IMR-90 (cell line): Measurements from ENCODE around the gene MOSPD3. TPM values are rescaled to one million over a fixed set of nuclear protein-coding genes. Genes with fewer than 3 reads are reported as not detected.

Source experiments
- ATAC-seq: fragments of 200-7000 bp; cut with Tn5 transposase; 2 replicates; pipeline ENCODE4 v1.9.1; 2020; ENCODE audit warnings: low read depth, mild to moderate bottlenecking, moderate library complexity
- BruUV-seq: library from RNA; stranded (reverse); fragments of 400-500 nt; replicated peaks from 2 replicates; lab custom pipeline; 2021; lab: Mats Ljungman, UMichigan
- CTCF ChIA-PET: fragments of 300-600 bp; formaldehyde crosslinking; extraction: SDS; loops from one replicate; lab custom pipeline; 2021; ENCODE audit warnings: antibody characterized with exemption; lab: Yijun Ruan, JAX
- POLR2A ChIA-PET: fragments of 300-600 bp; sonication (Branson Sonifier 250); formaldehyde crosslinking; loops from one replicate; lab custom pipeline; 2022; ENCODE audit warnings: antibody characterized with exemption; ENCODE audit not compliant: unreplicated experiment; lab: Charles Lee
- DNase-seq: peaks from one replicate; pipeline ENCODE4 v3.0.0; 2013
- H2AFZ ChIP-seq: replicated peaks from 2 replicates; pipeline ENCODE3; 2013; ENCODE audit warnings: low read length, mild to moderate bottlenecking; ENCODE audit not compliant: poor library complexity
- H2AK5ac ChIP-seq: 2 replicates; pipeline ENCODE4 v1.6.1; 2013; ENCODE audit warnings: low read depth, low read length, inconsistent platforms
- H2AK9ac ChIP-seq: replicated peaks from 2 replicates; pipeline ENCODE3; 2013; ENCODE audit warnings: mild to moderate bottlenecking, low read depth, low read length, moderate library complexity; ENCODE audit not compliant: poor library complexity
- H2BK120ac ChIP-seq: 2 replicates; pipeline ENCODE4 v1.6.1; 2013; ENCODE audit warnings: low read depth, low read length, inconsistent platforms
- H2BK15ac ChIP-seq: 3 replicates; pipeline ENCODE4 v1.6.1; 2013; ENCODE audit warnings: low read depth, low read length, inconsistent platforms
- H2BK20ac ChIP-seq: 2 replicates; pipeline ENCODE4 v1.6.1; 2013; ENCODE audit warnings: low read depth, mild to moderate bottlenecking, inconsistent platforms, low read length, moderate library complexity
- H2BK5ac ChIP-seq: 2 replicates; pipeline ENCODE4 v1.6.1; 2013; ENCODE audit warnings: mild to moderate bottlenecking, low read depth, low read length, inconsistent platforms; ENCODE audit not compliant: poor library complexity, severe bottlenecking
- H3K14ac ChIP-seq: replicated peaks from 2 replicates; pipeline ENCODE4 v1.6.1; 2013; ENCODE audit warnings: low read depth, low read length, inconsistent platforms
- H3K18ac ChIP-seq: 2 replicates; pipeline ENCODE4 v1.6.1; 2013; ENCODE audit warnings: low read depth, low read length, control low read depth
- H3K23ac ChIP-seq: 2 replicates; pipeline ENCODE4 v1.6.1; 2013; ENCODE audit warnings: low read depth, low read length, inconsistent platforms
- H3K27ac ChIP-seq: 2 replicates; pipeline ENCODE4 v1.5.1; 2013; ENCODE audit warnings: mild to moderate bottlenecking, control low read depth, low read length; ENCODE audit not compliant: insufficient read depth
- H3K27me3 ChIP-seq: 2 replicates; pipeline ENCODE4 v1.6.1; 2013; ENCODE audit warnings: low read length; ENCODE audit not compliant: control insufficient read depth, insufficient read depth
- H3K36me3 ChIP-seq: 2 replicates; pipeline ENCODE4 v1.6.1; 2013; ENCODE audit warnings: low read length, mixed read lengths; ENCODE audit not compliant: control insufficient read depth, insufficient read depth
- H3K4ac ChIP-seq: 2 replicates; pipeline ENCODE4 v1.6.1; 2013; ENCODE audit warnings: low read depth, low read length, inconsistent platforms
- H3K4me1 ChIP-seq: 2 replicates; pipeline ENCODE4 v1.6.1; 2013; ENCODE audit warnings: low read length, mixed read lengths; ENCODE audit not compliant: control insufficient read depth, insufficient read depth
- H3K4me2 ChIP-seq: 2 replicates; pipeline ENCODE4 v1.6.1; 2013; ENCODE audit warnings: low read depth, mild to moderate bottlenecking, control low read depth, low read length, moderate library complexity
- H3K4me3 ChIP-seq: 2 replicates; pipeline ENCODE4 v1.5.1; 2013; ENCODE audit warnings: low read depth, mild to moderate bottlenecking, control low read depth, low read length, moderate library complexity; ENCODE audit not compliant: insufficient read depth
- H3K56ac ChIP-seq: 2 replicates; pipeline ENCODE4 v1.6.1; 2013; ENCODE audit warnings: low read length, inconsistent platforms; ENCODE audit not compliant: insufficient read depth; ENCODE audit errors: extremely low read depth
- H3K79me1 ChIP-seq, 2 experiments: 2 replicates each; pipeline ENCODE4 v1.6.1; 2013; ENCODE audit warnings: low read length in 2 of 2, inconsistent platforms in 1 of 2, low read depth in 1 of 2
- H3K9ac ChIP-seq: 2 replicates; pipeline ENCODE4 v1.6.1; 2013; ENCODE audit warnings: low read depth, low read length, control low read depth
- H3K9me1 ChIP-seq: 2 replicates; pipeline ENCODE4 v1.6.1; 2013; ENCODE audit warnings: low read length, inconsistent platforms; ENCODE audit not compliant: insufficient read depth
- H3K9me3 ChIP-seq: 2 replicates; pipeline ENCODE4 v1.6.1; 2013; ENCODE audit warnings: low read length; ENCODE audit not compliant: control insufficient read depth, insufficient read depth
- H4K20me1 ChIP-seq: 2 replicates; pipeline ENCODE4 v1.6.1; 2013; ENCODE audit warnings: low read length, inconsistent platforms; ENCODE audit not compliant: insufficient read depth
- H4K5ac ChIP-seq: 2 replicates; pipeline ENCODE4 v1.6.1; 2013; ENCODE audit warnings: mild to moderate bottlenecking, low read depth, low read length, control low read depth
- H4K8ac ChIP-seq, 2 experiments: 2 replicates each; pipeline ENCODE4 v1.6.1; 2013; ENCODE audit warnings: low read depth in 2 of 2, low read length in 2 of 2, control low read depth in 1 of 2, inconsistent platforms in 1 of 2
- H4K91ac ChIP-seq: 2 replicates; pipeline ENCODE4 v1.6.1; 2013; ENCODE audit warnings: low read depth, low read length, inconsistent platforms; ENCODE audit not compliant: insufficient read depth
- CTCF ChIP-seq: conservative IDR thresholded peaks from 2 replicates; pipeline ENCODE4 v1.5.1; 2012; ENCODE audit warnings: mild to moderate bottlenecking, low read depth, low read length, improper control_type of control experiment
- MAFK ChIP-seq: IDR thresholded peaks from 2 replicates; pipeline ENCODE4 v1.6.1; 2012; ENCODE audit warnings: low read depth, low read length, improper control_type of control experiment
- WGBS, 2 experiments: methylation state at CpG; one replicate each; pipeline versions ENCODE4 v1.1.5 to v1.1.7; 2013; ENCODE audit warnings: missing lambda C conversion rate in 2 of 2; ENCODE audit not compliant: insufficient read length in 1 of 2; ENCODE audit errors: extremely low coverage in 2 of 2; 5-methylcytosine and 5-hydroxymethylcytosine counted together
- dilution Hi-C: fragments of 300-500 bp; cut with HindIII; formaldehyde crosslinking; loops from one replicate; pipeline ENCODE4 v1.14.3; 2018; ENCODE audit warnings: low sequenced_read_pairs; ENCODE audit not compliant: unreplicated experiment
- in situ Hi-C: fragments of 300-500 bp; cut with MboI; formaldehyde crosslinking; loops from 3 replicates; pipeline ENCODE4 v1.14.3; 2019; ENCODE audit warnings: low sequenced_read_pairs, inconsistent platforms, mixed read lengths
- intact Hi-C: fragments of 100-400 bp; cut with micrococcal nuclease; formaldehyde crosslinking; loops from 2 replicates; pipeline ENCODE4 v1.10.0; 2022
- polyA plus RNA-seq, 3 experiments: library from polyadenylated mRNA; depleted of rRNA; stranded (reverse); fragments of >200 nt; gene quantifications; 2 replicates each; pipeline ENCODE4 v1.2.3, GENCODE V29; 2012; ENCODE audit warnings: low replicate concordance in 1 of 3
- total RNA-seq: library from RNA; depleted of rRNA; stranded (reverse); fragments of >200 nt; gene quantifications from 2 replicates; pipeline ENCODE4 v1.2.3, GENCODE V29; 2012
- TF ChIP-seq, protein P1 (sequence below): fragments of 150-350 bp; IDR thresholded peaks from 2 replicates; pipeline ENCODE4 v1.6.1; 2017; ENCODE audit warnings: mild to moderate bottlenecking, antibody characterized with exemption, low read length, low read depth

MOSPD3 gene
- total and polyA plus RNA-seq, 2 of the 4 experiments (the other 2 are of a cell fraction): 2.3 to 30.0 TPM

DNA sequence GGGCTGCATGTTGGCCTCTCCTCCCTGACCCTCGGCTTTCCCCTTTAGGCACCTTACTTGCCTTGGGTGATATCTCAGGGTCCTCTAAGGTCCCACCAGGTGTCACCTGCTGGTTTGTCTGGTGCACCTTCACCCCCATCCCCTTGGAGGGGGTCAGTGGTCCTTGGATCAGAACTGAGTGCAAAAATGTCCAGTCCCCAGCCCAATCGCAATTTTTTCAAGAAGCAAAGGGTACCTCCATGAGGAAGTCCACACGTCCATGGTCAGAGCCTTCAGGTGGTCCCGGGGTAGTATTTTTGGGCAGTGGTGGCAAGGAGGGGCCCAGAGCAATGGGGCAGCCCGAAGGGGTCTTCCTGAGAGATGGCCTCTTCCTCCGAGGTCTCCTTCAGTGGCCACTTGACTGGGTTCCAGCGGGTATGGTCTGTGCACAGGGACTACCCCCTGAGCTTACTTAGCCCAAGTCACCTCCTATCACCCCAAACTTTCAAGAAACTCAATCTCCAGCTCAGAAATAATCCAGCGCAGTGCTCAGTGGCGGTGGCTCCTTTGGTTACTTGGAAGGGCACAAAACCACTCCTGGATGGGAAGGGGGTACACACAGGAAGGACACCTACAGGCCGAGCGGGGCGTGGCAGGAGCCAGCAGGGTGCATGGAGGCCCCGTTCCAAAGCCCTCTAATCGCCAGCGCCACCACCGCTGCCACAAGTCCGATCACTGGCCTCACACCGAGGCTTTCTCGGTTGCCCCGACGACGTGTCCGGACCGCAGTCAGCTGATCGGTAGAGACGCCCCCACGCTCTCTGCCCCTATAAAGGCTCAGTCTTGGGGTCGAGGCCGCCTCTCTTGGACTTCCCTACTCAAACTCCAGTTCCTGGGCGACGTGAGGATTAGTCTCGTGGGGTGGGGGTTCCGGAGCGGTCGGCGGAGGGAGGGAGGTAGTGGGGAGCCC, 43.2 kb upstream of the MOSPD3 start:
- no peak overlapping the region for H3K4me2 ChIP-seq

More for the DNA sequence above, 43.2 kb upstream of the MOSPD3 start:
- TF ChIP-seq CTCF: peak; percentile 24; the same call in 1 of the 2 replicates
- no peak for TF ChIP-seq MAFK
- TF ChIP-seq, protein P1, sequence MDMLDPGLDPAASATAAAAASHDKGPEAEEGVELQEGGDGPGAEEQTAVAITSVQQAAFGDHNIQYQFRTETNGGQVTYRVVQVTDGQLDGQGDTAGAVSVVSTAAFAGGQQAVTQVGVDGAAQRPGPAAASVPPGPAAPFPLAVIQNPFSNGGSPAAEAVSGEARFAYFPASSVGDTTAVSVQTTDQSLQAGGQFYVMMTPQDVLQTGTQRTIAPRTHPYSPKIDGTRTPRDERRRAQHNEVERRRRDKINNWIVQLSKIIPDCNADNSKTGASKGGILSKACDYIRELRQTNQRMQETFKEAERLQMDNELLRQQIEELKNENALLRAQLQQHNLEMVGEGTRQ: peak; percentile 35
- H4K20me1 ChIP-seq: no peaks in the 10 kb centered on the region
- H4K8ac ChIP-seq: peak overlapping the region in 1 of 2 experiments; percentile 10; a peak in 1 of 4 replicates
- H3K27ac ChIP-seq: no peak overlapping the region
- H3K4me3 ChIP-seq: no peak overlapping the region
- WGBS, 2 experiments: 49% methylated on average over 10 of the region's 36 CpGs; no CpG with 5 or more reads in 1 of the 2 experiments
- DNase-seq (no peak), ATAC-seq (peak; percentile 38)
- no peak overlapping the region for H2BK120ac ChIP-seq
- no peak overlapping the region for H4K5ac ChIP-seq
- peaks cover 5% of the 10 kb centered on the region; the same call in 1 of the 2 replicates for H3K36me3 ChIP-seq
- in situ Hi-C loops (loop anchor here (5.0 kb wide), 1 partner anchor 98 kb away; no protein-coding TSS in a partner anchor), dilution Hi-C loops (no loop called here), intact Hi-C loops (no loop called here)
- ChIA-PET POLR2A (interaction anchor here (0.5 kb wide), 1 partner anchor 108 kb away, joined by 6 read pairs; no protein-coding TSS in a partner anchor), CTCF (no interaction called here)
- H3K14ac ChIP-seq: no peak overlapping the region
- H3K4me1 ChIP-seq: peaks cover 2% of the 10 kb centered on the region; the same call in 1 of the 2 replicates
- no peaks in the 10 kb centered on the region for H3K9me3 ChIP-seq
- H4K91ac ChIP-seq: no peak overlapping the region
- no peak overlapping the region for H3K23ac ChIP-seq
- no peak overlapping the region for H3K9ac ChIP-seq
- no peaks in the 10 kb centered on the region for H3K79me1 ChIP-seq
- BruUV-seq: no TSS peak
- peak overlapping the region; percentile 82 for H2AFZ ChIP-seq
- peaks cover 3% of the 10 kb centered on the region; the same call in 1 of the 2 replicates for H3K27me3 ChIP-seq
- no peak overlapping the region for H2BK15ac ChIP-seq
- no peak overlapping the region for H3K4ac ChIP-seq
- H2AK5ac ChIP-seq: no peak overlapping the region
- H2BK20ac ChIP-seq: no peak overlapping the region
- no peak overlapping the region for H3K18ac ChIP-seq
- peak overlapping the region; percentile 90 for H2AK9ac ChIP-seq
- no peak overlapping the region for H2BK5ac ChIP-seq
- peaks cover 4% of the 10 kb centered on the region; the same call in 1 of the 2 replicates for H3K9me1 ChIP-seq
- no peak overlapping the region for H3K56ac ChIP-seq
